HG02840 (cell line): ENCODE data around the gene COL8A1.

ENCODE experiments used
- ATAC-seq: cut with Tn5 transposase; IDR thresholded peaks from one replicate; pipeline ENCODE4 v1.9.1; 2021; ENCODE audit warnings: mild to moderate bottlenecking, moderate library complexity, moderate number of reproducible peaks; ENCODE audit not compliant: unreplicated experiment, low FRiP score

Gene COL8A1

DNA sequence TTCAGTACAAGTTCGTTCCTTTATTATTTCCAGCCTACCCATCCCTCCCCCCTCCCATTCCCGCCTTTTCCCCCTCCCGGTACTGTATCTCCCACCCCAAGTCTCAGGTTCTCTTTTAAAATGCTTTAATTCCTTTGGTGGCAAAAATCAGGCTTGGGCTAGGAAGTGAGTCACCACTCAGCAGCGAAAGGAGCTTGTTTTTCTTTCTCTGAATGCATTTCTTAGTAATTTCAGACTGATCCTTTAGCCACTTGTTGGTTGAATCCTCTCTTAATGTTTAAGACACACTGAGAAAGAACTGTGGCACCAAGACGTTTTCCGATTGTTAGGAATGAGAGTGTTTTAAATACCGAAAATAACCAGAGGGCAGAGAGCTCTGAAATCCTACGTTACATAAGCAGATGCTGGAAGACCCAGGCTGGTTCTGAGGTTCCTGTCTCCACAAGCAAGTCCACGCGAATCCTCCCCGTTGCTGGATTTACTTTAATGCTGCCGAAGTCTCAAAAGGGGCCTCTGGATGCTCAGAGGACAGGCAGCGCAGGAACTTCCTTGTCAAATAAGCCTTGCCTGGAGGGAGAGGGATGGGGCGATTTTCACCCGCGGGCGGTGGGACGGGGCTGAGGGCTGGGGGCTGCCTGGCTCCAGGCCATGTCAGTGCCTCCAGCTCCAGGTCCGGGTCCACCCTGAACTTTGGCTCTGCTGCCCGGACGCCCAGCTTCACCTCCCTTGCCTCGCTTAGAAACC is 854 bp upstream of the COL8A1 start:
- no peak for ATAC-seq

DNA sequence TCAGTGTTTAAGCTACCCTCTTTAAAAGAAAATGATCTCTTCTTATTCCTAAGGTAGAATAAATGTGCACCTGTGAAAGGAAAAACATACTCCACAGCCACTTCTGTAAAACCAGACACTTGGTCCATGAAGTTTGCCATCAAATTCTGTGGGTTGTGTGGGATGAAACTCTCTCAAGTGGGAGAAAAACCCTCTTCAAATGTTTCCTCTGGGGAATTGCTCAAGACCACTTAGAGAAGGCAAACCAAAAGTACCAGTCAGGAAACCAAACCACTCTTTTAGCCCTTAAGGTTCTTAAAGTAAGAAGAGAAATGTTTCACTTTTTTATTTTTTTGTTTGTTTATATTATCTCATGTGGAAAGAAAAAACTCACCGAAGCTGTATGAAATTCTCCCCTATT is 1.2 kb downstream of the COL8A1 start:
- no peak for ATAC-seq

DNA sequence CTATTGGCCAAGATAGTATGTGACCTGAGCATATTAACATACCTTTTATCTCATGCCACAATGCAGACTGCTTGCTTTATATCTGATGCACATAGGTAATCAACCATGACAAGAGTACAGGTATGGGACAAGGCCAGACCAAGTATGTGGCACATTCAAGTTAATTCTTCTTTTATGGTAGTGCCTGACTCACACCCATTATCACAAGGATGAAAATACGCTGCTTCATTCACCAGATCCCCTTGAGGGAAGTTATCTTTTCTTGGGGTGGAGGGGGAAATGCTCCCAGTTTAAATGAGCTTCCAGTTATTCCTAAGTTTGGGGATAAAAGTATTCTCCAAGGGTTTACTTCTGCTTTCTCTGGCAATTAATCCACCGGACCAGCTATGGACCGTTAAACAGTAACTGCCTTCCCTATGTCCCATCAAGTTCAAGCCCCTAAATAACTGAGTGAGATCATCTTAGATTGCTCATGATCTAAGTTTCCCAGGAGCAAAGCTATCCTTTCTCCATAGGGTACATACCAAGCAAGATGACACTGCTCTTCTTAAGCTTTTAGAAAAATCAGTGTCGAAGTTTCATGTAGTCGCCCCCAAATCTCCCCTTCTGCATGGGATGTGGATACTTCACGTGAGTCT is 1.9 kb downstream of the COL8A1 start:
- no peak for ATAC-seq

DNA sequence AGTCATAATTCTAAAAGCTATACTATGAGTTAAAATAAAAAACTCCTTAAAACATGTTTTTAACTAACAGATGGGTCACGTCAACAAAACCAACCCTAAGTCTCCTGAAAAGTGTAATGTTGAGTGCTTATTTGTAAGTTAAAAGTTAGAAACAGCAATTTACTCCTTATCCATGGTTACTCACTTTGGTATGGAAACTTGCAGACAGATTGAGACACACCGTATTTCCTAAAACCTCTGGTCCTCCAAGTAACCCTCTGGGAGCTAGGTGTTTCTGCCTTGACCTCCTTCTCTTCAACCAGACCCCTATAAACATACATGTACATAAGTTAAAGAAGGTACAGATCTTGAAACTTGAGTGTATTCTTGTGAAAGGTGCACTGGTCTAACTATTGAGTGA is 3.1 kb downstream of the COL8A1 start:
- ATAC-seq, result no peak

DNA sequence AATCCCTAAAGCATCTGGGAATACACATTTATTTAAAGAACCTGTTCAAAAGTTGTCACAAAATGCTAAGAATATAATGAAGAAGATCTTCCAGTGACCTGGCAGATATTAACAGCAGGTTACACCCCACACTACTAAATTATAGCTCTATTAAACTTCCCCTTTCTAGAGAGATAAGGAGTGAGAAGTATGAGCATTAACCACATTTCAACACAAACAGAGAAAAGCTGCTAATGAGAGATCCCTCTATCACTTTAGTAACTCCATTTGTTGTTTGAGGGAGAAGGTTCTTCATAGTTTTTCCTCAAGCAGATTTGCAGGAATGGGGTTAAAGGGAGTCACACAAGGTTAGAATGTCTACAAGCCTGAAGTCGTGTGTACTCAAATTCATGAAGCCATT is 3.6 kb downstream of the COL8A1 start:
- no peak for ATAC-seq

DNA sequence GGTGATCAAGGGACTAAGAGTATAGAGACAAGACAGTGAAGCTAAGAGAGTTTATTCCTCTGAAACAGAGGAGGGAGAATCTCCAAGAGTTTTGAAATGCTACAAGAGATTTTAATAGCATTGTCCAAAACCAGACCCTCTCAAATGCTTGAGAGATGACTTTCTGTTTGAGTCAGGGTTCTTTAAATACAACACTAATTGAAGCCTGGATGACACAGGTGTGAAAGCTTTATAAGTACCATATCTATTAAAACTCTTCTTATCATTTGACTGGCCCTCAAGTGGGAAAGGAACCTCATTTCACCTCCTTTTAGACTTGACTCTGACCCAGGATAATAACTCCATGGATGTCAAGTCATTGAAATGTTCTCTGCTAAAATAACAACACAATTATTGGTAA is 5.6 kb downstream of the COL8A1 start:
- ATAC-seq, result no peak

DNA sequence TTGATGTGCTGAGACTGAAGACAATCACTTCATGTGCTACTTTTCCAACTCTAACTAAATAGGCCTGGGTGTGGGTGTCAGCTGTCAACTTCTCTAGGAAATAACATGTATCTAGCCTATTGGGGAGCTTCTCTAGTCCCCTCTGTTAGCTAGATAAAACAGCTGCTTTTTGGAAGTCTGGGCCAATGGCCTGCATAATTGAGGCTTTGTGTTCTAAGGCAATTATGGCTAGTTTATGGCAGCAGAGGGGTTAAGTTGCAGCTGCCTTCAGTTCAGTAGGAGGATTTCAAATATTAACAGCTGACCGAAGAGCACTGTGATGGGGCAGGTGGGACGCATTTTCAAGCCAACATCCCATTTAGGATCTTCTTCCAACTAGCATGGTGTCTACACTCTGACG is 6.4 kb downstream of the COL8A1 start:
- no peak for ATAC-seq

DNA sequence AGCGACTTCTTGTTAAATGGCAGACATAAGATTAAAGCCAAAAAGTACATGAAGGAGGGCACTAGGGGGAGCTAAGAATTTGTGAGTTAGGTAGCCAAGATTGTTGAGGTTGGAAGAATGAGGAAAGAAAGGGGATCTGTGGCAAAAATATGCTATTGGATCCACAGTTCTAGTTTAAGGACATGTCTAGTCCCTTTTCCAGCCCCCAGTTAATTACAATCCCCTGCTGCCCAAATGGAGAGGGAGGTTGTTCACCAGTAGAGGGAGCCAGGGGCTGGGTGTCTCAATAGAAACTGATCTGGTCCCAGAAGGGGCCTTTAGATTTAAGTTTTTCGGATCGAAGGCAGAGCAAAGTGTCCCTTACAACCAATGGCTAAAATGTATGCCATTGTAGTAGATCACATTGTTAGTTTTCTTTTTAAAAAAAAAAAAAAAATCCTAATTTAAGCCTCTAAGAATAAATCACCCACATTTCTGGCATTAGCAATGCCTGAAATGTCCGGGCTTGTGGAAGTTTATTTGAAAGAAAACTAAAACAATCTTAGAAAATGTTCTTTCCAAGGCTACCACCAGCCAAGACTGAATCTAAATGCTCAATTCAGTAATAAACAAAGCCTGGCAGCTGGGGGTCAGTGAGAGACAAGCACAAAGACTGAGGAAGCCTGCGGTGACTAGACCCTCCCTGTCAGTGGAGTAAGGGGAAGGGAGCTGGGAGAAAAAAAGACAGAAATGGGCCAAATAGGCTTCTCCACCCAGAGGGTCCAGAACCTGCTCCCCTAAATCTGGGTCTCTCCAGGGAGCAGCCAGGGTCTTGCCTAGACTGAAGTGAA is 7.1 kb downstream of the COL8A1 start:
- no peak for ATAC-seq

DNA sequence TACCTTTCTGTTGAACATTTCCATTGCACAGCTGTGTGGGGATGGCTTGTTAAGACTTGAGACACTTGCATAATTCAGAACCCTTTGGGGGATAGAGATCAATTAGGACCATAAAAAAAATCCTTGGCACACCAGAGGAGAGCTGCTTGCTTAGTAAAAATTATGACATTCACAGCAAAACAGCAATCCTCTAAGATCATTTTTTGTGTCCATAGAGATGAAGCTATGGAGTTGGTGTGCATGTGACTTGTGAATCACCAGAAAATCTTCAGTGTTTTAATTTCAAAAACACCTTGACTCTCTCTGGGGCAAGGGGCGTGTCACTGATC is 7.7 kb downstream of the COL8A1 start:
- no peak for ATAC-seq

DNA sequence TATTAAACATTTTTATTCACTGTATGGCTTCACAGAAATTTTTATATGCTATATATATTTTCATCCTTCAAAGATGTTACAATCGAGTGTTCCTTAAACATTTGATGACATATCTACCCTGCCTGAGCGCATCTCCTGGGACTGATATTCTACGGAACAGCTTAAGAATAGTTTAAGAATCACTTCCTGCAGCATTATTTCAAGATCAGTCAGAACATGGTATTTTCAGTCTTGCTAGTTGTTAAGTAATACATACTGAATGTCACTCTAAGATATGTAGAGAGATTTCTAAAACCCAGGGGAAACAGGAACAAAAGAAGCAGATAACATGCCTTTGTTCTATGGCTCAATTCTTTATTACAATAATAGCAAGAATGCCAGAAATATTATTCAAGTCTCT is 8.7 kb downstream of the COL8A1 start:
- ATAC-seq, result no peak

DNA sequence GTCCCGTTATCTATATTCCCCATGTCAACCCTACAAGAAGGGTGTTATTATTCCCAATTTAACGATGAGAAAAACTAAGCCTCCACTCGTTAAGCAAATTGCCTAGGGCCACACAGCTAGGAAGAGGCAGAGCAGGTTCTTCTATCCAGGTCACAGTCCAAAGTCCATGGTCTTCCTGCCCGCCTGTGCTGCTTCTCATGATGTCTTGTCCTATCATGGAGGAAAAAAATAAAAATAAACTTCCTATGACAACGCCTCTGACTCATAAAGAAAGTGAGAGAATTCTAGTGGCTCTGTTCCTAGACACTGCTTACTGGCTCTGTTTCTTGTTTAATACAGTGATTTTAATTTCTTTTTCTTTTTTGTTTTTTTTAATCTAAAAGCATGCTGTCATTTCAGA is 9.7 kb downstream of the COL8A1 start:
- ATAC-seq, result no peak

DNA sequence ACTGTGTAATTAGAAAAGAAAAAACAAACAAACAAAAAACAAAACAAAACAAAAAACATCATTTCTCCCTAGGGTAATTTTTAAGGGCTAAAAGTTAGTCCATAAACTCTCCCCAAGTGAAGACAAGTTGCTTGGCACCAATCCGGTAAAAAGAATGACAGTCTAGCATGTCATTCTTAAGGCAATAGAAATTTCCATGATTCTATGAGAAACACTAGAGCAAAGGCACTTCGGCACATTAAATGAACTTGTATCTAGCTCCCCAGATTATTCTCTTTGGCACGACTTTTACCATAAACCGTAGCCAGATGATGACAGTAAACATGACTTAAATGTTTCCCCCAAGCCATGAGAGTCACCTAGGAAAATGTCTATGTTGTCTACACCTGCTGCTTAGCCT is 10.1 kb downstream of the COL8A1 start:
- no peak for ATAC-seq

DNA sequence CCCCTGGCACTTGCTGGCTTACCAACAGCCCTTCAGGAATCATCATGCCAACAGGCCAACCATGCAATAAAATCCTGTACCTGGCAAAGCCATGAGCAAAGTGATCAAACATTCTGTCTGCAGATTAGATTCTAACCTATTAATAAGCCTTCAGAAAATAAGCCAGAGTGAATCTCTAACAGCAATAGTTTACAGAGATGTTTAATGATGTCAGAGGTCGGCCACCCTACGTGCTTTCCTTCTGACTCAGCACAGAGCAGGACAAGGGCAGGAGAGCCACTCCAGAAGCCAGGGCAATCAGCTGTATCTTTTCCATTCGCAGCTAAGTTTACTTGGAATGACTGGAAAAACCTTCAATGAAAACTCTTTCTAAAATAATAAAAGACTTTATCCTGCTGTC is 13.1 kb downstream of the COL8A1 start:
- ATAC-seq, result no peak

DNA sequence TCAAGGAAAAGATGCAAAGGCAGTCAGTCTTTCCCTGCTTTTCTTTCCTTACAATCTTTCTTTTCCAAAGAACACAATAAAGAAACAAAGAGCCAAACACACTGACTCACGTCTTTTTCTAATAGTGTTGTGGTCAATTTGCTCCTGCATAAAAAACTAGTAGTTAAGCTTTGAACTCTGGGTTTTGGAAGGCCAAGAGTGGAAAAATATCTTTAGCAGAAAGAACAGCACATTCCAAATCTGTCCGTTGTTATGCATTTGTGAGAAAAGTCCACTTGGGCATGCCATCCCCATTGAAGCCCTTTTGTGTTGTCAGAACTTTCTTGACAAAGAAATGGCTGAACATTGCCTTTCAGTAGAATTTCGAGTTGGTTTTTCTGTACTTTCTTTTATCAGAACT is 18.2 kb downstream of the COL8A1 start:
- ATAC-seq, result no peak

DNA sequence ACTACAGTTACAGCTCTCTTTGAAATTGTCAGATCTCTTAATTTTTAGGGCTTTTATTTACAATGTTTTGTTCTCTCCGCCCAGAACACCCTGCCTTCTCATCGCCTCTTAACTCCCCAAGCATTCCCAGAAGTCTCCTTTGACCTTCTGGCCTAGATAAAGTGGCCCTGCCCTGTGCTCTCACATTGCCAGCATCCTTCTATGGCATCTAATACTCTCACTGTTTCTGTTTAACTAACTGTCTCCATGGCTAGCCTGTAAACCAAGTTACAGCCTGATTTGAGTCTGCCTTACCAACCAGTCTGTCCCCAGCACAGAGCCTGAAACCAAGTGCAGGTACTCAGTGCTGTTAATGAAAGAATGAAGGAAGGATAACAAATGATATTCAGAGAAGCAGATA is 19.9 kb downstream of the COL8A1 start:
- ATAC-seq, result no peak

DNA sequence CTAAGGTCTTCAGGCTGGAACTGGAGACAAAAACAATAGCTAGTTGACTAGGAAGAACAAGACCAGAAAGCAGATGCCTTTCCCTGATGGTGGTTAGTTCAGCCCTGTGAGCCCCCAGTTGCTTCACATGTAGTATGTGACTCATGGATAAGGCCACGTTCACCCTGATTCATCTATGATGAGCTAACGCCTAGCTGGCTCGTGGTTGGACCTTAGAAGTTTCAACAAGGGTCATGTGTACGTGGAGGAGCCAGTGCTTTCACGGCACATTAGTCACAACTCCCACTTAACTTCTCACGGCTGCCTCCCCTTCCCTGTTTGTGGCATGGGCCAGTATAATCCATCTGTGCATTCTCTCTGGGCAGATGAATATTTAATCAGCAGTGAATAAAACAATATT is 20.6 kb downstream of the COL8A1 start:
- no peak for ATAC-seq

DNA sequence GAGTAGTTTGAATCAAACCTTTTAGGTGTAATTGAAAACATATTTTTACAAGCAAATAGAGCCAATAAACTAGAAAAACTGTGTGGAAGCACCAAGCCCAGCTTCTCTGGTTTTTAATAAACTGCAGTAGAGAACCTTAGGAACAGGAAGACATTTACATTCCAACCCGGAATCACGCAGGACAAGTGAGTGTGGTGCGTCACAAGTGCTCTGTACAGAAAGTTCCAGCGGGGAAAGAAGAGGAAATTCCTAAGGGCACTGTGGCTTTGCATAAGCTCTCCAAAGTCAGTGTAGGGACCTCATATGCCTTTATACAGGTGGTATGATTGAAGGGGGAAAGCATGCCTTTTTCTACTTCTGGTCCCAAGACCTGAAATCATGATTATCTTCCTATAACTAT is 21.6 kb downstream of the COL8A1 start:
- no peak for ATAC-seq

DNA sequence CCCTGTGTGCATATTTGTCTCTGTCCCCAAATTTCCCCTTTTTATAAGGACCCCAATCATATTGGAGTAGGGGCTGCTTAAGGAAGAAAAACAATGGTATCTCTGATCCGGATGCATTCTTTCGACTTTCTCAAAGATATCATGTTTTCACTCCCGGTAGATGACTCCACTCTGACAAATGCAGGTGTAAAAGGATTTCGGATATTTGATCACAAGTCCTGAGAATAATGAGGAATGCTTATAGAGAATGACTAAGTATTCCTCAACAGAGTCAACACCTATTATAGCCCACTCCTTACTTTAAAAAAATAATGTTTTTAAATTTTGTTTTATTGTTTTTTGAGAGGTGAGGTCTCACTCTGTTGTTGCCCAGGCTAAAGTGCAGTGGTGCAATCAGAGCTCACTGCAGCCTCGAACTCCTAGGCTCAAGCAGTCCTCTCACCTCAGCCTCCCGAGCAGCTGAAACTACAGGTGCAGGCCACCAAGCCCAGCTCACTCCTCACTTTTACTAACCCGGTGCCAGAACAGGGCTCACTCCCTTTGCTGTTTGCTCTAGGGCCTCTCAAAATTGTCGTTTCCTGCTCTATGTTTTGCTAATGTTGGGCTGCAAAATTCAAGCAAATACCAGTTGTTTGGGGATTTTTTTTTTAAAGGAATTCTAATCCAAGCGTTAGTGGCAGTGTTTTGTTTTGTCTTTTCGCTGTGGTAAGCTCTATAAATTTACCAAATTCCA is 24.6 kb downstream of the COL8A1 start:
- no peak for ATAC-seq

DNA sequence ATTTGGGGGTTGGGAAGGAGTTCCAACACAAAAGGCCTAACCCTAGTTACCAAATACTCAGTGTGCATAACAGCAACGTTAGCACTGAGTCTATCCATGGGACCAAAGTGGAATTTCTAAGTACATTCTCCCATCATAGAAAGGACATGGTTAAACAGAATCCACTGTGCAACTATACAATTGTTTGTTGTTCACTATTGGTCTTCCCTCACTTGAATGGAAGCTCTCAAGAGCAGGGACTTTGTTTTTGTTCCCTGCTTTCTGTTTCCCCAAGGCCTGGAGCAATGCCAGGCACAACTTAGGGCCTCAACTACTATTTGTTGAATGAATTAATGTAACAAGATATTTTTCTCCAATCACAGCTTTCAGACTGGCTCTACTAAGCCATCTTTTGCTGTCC is 25.6 kb downstream of the COL8A1 start:
- ATAC-seq, result no peak

DNA sequence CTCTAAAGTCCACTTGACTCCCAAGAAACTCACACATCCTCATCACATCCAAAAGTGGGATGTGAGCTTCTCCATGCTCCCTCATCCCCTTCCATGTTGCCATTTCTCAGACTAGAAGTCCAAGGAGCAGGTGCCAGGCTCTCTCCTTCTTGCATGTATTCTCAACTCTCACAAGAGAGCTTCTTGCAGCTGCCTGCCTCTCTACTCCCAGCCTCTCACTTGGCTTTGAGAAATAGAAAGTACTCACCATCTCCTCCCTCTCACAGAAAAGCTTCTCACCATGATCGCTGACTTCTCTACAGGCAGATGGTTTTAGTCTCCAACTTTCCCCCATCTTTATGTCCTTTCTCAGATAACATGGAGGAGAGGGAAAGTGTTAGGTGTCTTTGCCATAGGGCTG is 26.6 kb downstream of the COL8A1 start:
- ATAC-seq, result no peak

DNA sequence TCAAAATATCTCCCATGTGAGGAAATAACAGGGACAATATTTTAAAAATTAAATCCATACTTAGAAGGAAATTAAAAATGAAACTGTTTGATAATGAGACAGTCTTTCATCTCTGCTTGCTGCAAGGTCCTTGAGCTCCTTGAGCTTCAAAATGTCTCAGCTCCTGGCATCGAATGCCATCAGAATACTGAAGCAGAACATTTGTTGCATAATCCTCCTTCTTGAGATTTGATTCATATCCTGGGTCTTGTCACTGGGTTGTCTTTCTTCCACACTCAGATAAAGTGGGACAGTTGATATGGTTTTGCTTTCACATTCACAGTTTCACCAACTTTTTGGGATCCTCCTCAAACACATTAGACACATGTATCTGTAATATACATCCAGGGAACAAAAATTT is 27.8 kb downstream of the COL8A1 start:
- ATAC-seq, result no peak
